Neural progenitor cell (in vitro differentiated cells): ENCODE measurements around the gene PDE9A.

Experiments used
- EZH2 ChIP-seq: fragments of 200-600 bp; sonication (generic); IDR thresholded peaks from 2 replicates; pipeline ENCODE4 v1.6.1; 2017; ENCODE audit warnings: antibody characterized with exemption, mild to moderate bottlenecking, moderate library complexity
- EZH2phosphoT487 ChIP-seq: fragments of 200-600 bp; sonication (generic); IDR thresholded peaks from 2 replicates; pipeline ENCODE4 v1.6.1; 2017; ENCODE audit warnings: antibody characterized with exemption
- TF ChIP-seq, protein P1 (sequence below): fragments of 200-600 bp; sonication (generic); IDR thresholded peaks from 2 replicates; pipeline ENCODE4 v1.5.1; 2017; ENCODE audit warnings: antibody characterized with exemption, mild to moderate bottlenecking

DNA sequence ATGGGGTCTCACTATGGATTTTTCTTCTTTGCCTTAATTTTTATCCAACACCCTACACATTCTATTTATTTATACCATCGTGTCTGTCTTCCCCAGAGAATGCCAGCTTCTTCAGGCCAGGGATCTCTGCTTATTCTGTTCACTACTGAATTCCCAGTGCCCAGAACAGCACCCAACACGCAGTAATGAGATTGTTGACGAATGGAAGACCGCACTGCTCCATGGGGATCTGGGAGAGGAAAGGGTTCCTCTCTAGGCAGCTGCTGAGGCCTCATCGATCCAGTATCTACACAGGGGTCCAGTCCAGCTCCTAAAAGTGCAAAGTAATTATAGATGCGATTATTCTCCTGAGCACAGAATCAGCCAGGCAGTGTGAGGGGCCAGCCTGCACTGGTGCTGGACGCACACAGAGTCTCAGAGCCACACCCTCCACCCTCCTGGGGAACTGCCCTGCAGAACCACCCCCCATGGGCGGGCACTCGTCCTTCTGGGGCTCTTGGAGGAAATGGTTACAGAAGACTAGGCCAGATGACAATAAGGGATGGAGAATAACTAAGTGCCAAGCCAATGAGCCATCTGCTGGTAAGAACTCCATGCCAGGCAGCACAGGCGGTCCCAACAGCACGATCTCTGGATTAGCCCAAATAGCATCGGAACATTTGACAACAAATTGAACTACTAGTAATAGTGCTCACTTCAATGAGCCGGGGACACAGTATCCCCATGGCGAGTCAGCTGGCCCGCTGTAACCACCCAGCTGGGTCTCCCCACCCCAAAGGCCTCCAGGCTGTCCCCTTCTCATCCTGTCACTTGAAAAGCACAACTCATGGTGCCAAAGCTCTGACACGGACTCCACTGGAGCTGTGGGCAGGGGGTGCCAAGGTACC, 1.7 kb upstream of the PDE9A start:
- TF ChIP-seq, protein P1, sequence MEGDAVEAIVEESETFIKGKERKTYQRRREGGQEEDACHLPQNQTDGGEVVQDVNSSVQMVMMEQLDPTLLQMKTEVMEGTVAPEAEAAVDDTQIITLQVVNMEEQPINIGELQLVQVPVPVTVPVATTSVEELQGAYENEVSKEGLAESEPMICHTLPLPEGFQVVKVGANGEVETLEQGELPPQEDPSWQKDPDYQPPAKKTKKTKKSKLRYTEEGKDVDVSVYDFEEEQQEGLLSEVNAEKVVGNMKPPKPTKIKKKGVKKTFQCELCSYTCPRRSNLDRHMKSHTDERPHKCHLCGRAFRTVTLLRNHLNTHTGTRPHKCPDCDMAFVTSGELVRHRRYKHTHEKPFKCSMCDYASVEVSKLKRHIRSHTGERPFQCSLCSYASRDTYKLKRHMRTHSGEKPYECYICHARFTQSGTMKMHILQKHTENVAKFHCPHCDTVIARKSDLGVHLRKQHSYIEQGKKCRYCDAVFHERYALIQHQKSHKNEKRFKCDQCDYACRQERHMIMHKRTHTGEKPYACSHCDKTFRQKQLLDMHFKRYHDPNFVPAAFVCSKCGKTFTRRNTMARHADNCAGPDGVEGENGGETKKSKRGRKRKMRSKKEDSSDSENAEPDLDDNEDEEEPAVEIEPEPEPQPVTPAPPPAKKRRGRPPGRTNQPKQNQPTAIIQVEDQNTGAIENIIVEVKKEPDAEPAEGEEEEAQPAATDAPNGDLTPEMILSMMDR, result no peak
- no peak for TF ChIP-seq EZH2
- TF ChIP-seq EZH2phosphoT487, result no peak
